Activated naive CD8-positive, alpha-beta T cell treated with anti-CD3 and anti-CD28 coated beads, Interleukin-2, amount 50 U/mL, for 16 hours (primary cell): ENCODE results near the gene FSHB.
"Not testable (repeated sequence)": the region's sequence is repeated elsewhere in the genome, so short reads cannot be mapped to it uniquely, and the experiment has no call there.

Experiments used
- DNase-seq: peaks from one replicate; pipeline ENCODE4 v3.0.0-alpha.2; 2020; ENCODE audit warnings: low read depth, low spot score

Gene FSHB

GRCh38 chr11:30261821-30262220 lies 31.0 kb downstream of the FSHB start:
- no peak for DNase-seq

DNA sequence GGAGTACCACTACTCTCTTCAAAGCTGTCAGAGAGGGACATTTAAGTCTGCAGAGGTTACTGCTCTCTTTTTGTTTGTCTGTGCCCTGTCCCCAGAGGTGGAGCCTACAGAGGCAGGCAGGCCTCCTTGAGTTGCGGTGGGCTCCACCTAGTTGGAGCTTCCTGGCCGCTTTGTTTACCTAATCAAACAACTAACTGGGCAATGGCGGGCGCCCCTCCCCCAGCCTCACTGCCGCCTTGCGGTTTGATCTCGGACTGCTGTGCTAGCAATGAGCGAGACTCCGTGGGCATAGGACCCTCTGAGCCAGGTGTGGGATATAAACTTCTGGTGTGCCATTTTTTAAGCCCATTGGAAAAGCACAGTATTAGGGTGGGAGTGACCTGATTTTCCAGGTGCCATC lies 37.8 kb downstream of the FSHB start:
- DNase-seq: not testable (repeated sequence)

- DNase-seq: no peak
Observed at GRCh38 chr11:30270671-30271070, 39.9 kb downstream of the FSHB start.

- DNase-seq: no peak
Observed at GRCh38 chr11:30277176-30277575, 46.4 kb downstream of the FSHB start.

- no peak for DNase-seq
Observed at GRCh38 chr11:30279796-30280195, 49.0 kb downstream of the FSHB start.

GRCh38 chr11:30281476-30282288 lies 50.9 kb downstream of the FSHB start:
- no peak for DNase-seq

DNA sequence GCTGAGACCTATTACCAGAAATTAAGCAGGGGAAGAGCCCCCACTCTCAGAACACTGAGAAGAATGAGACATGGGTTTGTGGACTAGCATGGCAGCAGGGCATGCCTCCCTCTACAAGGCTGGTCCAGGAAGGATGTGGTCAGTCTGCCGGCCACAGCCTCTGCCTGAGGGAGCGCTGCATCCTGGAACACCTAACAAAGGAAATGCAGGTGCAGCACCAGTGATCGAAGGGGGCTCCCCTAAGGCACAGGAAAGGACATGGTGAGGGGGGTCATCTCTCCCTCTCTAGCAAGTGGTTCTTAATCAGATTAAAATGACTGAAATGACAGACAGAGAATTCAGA lies 51.4 kb downstream of the FSHB start:
- no peak for DNase-seq
